Measurements from ENCODE around the gene SIX3.
A peak's percentile ranks its signal among the peaks of the same experiment; 100 is the strongest.

SIX3 gene

DNA sequence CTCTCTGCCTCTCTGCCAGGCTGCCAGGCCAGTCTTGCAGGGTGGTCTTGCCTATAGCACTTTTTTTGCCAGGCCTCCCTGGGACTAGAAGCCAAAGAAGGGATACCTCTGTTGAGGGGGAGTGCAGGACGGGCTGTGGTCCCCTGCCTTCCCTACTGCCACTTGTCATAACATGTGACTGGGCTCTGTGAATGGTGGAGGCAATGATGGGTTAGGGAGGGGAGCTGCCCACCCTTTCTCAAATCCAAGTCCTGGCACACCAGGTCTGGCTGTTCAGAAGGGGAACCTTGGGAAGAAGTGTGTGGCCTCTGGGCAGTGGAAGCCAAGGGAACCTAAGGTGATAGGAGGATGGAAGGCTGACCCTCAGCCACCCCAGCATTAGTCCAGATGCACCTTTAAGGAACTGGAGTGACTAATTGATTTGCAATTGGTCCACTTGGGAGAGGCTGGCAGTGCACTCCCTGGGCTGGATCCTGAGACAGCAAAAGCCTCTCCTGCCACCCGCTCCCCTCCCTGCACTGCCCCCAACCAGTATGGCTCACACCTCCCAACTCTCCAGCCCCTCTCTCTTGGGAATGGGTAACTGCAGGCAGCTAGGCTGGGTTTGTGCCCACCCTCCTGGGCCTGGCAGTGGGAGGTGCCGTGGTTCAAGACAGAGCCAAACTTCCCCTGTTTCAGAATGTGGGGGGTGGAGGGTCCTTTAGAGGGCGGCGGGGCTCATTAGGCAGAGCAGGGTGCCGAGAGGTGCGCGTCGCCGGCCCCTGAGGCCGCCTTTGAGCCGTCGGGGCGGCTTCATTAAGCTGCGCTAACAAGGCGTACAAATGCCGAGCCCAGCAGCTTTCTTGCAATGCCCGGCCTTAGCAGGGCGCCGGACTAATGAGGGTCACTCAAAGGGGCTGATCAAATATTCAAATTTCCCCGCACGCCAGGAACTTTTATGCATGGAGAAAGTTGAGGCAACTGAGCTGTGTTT is 4.5 kb upstream of the SIX3 start:
- H3K4me1 ChIP-seq (ENCODE audit: control insufficient read depth in 2 of 2, insufficient read depth in 1 of 2, low read depth in 1 of 2, low read length in 2 of 2): peaks cover 28 to 33% of the 10 kb centered on the region in 2 donors
- WGBS, 2 donors (ENCODE audit: extremely low coverage in 2 of 2, insufficient read length in 2 of 2, insufficient replicate concordance in 1 of 2): no CpG with 5 or more reads among the region's 22 CpGs
- peak overlapping the region; percentile 95 for H3K4me2 ChIP-seq (ENCODE audit: insufficient read depth, low read length, poor library complexity, severe bottlenecking)
- peaks cover 0 to 100% (median 0%) of the 10 kb centered on the region in 3 experiments for H3K27me3 ChIP-seq (ENCODE audit: control insufficient read depth in 3 of 3, insufficient read depth in 3 of 3, low read depth in 1 of 3, low read length in 3 of 3)
- DNase-seq (ENCODE audit: low spot score): no peak
- peak overlapping the region; percentile 74 for H3K9ac ChIP-seq (ENCODE audit: low read depth, low read length, poor library complexity)
- no peak overlapping the region for H3K4ac ChIP-seq (ENCODE audit: low read length)
- H3K27ac ChIP-seq (replicated peaks; ENCODE audit: low read length): peak overlapping the region; percentile 99
- peak overlapping the region; percentile 67 for H2AFZ ChIP-seq (ENCODE audit: low read length)
- peak overlapping the region; percentile 8 for H2BK5ac ChIP-seq (ENCODE audit: low read length)
- H3K9me3 ChIP-seq (replicated peaks in 1 of 2; ENCODE audit: control insufficient read depth in 2 of 2, insufficient read depth in 1 of 2, low read depth in 1 of 2, low read length in 2 of 2): no peaks in the 10 kb centered on the region
- H3K14ac ChIP-seq (ENCODE audit: low read length): no peak overlapping the region
- H3K36me3 ChIP-seq (replicated peaks in 1 of 2; ENCODE audit: control insufficient read depth in 2 of 2, insufficient read depth in 2 of 2, low read length in 2 of 2): no peaks in the 10 kb centered on the region
- no peak overlapping the region for H2BK120ac ChIP-seq (ENCODE audit: low read depth, low read length)
- peak overlapping the region; percentile 6 for H2BK15ac ChIP-seq (ENCODE audit: low read length)
- H2BK12ac ChIP-seq (ENCODE audit: low read length): no peak overlapping the region
- peaks cover 11% of the 10 kb centered on the region for H3K79me1 ChIP-seq (ENCODE audit: low read depth, low read length)
- no peak overlapping the region for H4K8ac ChIP-seq (ENCODE audit: low read depth, low read length)
- H3K18ac ChIP-seq (ENCODE audit: low read length): peak overlapping the region; percentile 86
- peak overlapping the region; percentile 10 for H2AK5ac ChIP-seq (ENCODE audit: low read depth, low read length)
- H4K91ac ChIP-seq (ENCODE audit: low read depth, low read length, poor library complexity): no peak overlapping the region
- H3K4me3 ChIP-seq (ENCODE audit: low read length in 2 of 2): peak overlapping the region in 1 of 2 donors; percentile 69
- H3K23ac ChIP-seq (ENCODE audit: low read depth, low read length, poor library complexity): peak overlapping the region; percentile 76

GRCh38 chr2:44937688-44938240 is 3.7 kb upstream of the SIX3 start:
- Histone ChIP-seq H2BK15ac (ENCODE audit: low read length) (peak overlapping the region; percentile 88), H2AK5ac (ENCODE audit: low read depth, low read length) (peak overlapping the region; percentile 88), H3K14ac (ENCODE audit: low read length) (no peak overlapping the region), H4K91ac (ENCODE audit: low read depth, low read length, poor library complexity) (no peak overlapping the region), H2BK12ac (ENCODE audit: low read length) (no peak overlapping the region), H3K27ac (replicated peaks; ENCODE audit: low read length) (peak overlapping the region; percentile 99), H3K4me1 (ENCODE audit: control insufficient read depth in 2 of 2, insufficient read depth in 1 of 2, low read depth in 1 of 2, low read length in 2 of 2) (peaks cover 28 to 29% of the 10 kb centered on the region in 2 donors), H2AFZ (ENCODE audit: low read length) (peak overlapping the region; percentile 85), H2BK120ac (ENCODE audit: low read depth, low read length) (peak overlapping the region; percentile 97), H3K4me3 (ENCODE audit: low read length in 2 of 2) (peak overlapping the region; percentile 8 to 88), H3K36me3 (replicated peaks in 1 of 2; ENCODE audit: control insufficient read depth in 2 of 2, insufficient read depth in 2 of 2, low read length in 2 of 2) (no peaks in the 10 kb centered on the region), H3K79me1 (ENCODE audit: low read depth, low read length) (peaks cover 14% of the 10 kb centered on the region), H4K8ac (ENCODE audit: low read depth, low read length) (no peak overlapping the region), H3K9me3 (replicated peaks in 1 of 2; ENCODE audit: control insufficient read depth in 2 of 2, insufficient read depth in 1 of 2, low read depth in 1 of 2, low read length in 2 of 2) (no peaks in the 10 kb centered on the region), H3K4ac (ENCODE audit: low read length) (no peak overlapping the region), H3K27me3 (ENCODE audit: control insufficient read depth in 3 of 3, insufficient read depth in 3 of 3, low read depth in 1 of 3, low read length in 3 of 3) (peaks cover 0 to 99% (median 0%) of the 10 kb centered on the region in 3 experiments), H2BK5ac (ENCODE audit: low read length) (peak overlapping the region; percentile 100), H3K4me2 (ENCODE audit: insufficient read depth, low read length, poor library complexity, severe bottlenecking) (peak overlapping the region; percentile 95), H3K18ac (ENCODE audit: low read length) (peak overlapping the region; percentile 97), H3K23ac (ENCODE audit: low read depth, low read length, poor library complexity) (no peak overlapping the region), H3K9ac (ENCODE audit: low read depth, low read length, poor library complexity) (peak overlapping the region; percentile 97)
- no CpG with 5 or more reads among the region's 35 CpGs for whole genome bisulfite sequencing, 2 donors (ENCODE audit: extremely low coverage in 2 of 2, insufficient read length in 2 of 2, insufficient replicate concordance in 1 of 2)
- DNase-seq (ENCODE audit: low spot score): peak; percentile 86

DNA sequence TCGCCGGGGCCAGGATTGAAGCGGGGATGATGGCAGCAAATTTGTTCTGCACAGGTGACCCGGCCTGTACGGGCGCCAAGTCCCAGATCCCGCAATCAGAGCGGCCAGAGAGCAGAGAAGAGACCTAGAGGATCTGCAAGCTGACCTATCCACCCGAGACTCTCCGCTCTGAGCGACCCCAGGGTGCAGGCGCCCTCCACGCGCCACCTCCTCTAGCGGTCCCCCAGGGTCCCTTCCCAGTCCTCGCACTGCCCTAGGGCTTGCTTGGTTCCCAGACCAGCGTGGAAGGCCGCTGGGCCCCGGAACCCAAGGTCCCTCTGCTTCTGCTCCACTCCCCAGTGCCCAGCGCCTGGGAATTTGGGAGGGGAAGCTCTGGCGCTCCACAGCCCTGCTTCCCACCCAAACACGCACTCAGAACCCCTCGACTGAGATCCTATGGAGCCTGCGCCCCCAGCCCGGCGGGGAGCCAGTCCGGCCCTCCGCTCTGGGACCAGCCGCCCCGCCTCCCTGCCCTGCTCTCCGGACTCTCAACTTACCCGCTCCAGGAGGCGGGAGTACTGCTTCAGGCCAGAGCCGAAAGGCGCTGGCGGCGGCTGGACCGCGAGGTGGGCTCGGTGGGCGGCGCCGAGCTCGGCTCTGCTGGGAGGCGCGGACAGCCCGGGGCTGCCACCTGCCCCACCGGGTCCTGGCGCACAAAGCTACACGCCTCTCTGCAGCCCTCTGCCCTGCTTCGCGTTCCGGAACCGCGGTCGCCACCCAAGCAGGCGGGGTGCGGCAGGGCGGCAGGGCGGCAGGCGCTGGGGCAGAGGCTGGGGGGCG is 3.0 kb upstream of the SIX3 start:
- Histone ChIP-seq H2BK120ac (ENCODE audit: low read depth, low read length) (peak overlapping the region; percentile 97), H3K27ac (replicated peaks; ENCODE audit: low read length) (peak overlapping the region; percentile 99)
- WGBS, 2 donors (ENCODE audit: extremely low coverage in 2 of 2, insufficient read length in 2 of 2, insufficient replicate concordance in 1 of 2): no CpG with 5 or more reads among the region's 62 CpGs

More for the DNA sequence above, 3.0 kb upstream of the SIX3 start:
- Histone ChIP-seq H4K91ac (ENCODE audit: low read depth, low read length, poor library complexity) (peak overlapping the region; percentile 89), H3K36me3 (replicated peaks in 1 of 2; ENCODE audit: control insufficient read depth in 2 of 2, insufficient read depth in 2 of 2, low read length in 2 of 2) (peaks cover 0 to 2% of the 10 kb centered on the region in 2 donors), H2AK5ac (ENCODE audit: low read depth, low read length) (peak overlapping the region; percentile 88), H3K27me3 (ENCODE audit: control insufficient read depth in 3 of 3, insufficient read depth in 3 of 3, low read depth in 1 of 3, low read length in 3 of 3) (peaks cover 0 to 99% (median 0%) of the 10 kb centered on the region in 3 experiments), H3K14ac (ENCODE audit: low read length) (peak overlapping the region; percentile 72), H2AFZ (ENCODE audit: low read length) (peak overlapping the region; percentile 85), H3K4me1 (ENCODE audit: control insufficient read depth in 2 of 2, insufficient read depth in 1 of 2, low read depth in 1 of 2, low read length in 2 of 2) (peaks cover 21 to 31% of the 10 kb centered on the region in 2 donors), H3K9me3 (replicated peaks in 1 of 2; ENCODE audit: control insufficient read depth in 2 of 2, insufficient read depth in 1 of 2, low read depth in 1 of 2, low read length in 2 of 2) (peaks cover 0 to 5% of the 10 kb centered on the region in 2 donors), H4K8ac (ENCODE audit: low read depth, low read length) (peak overlapping the region; percentile 55), H3K79me1 (ENCODE audit: low read depth, low read length) (peaks cover 7% of the 10 kb centered on the region), H2BK12ac (ENCODE audit: low read length) (peak overlapping the region; percentile 92), H2BK15ac (ENCODE audit: low read length) (peak overlapping the region; percentile 88), H2BK5ac (ENCODE audit: low read length) (peak overlapping the region; percentile 100), H3K4me2 (ENCODE audit: insufficient read depth, low read length, poor library complexity, severe bottlenecking) (peak overlapping the region; percentile 95), H3K9ac (ENCODE audit: low read depth, low read length, poor library complexity) (peak overlapping the region; percentile 97), H3K23ac (ENCODE audit: low read depth, low read length, poor library complexity) (peak overlapping the region; percentile 86), H3K4me3 (ENCODE audit: low read length in 2 of 2) (peak overlapping the region; percentile 20 to 88), H3K4ac (ENCODE audit: low read length) (peak overlapping the region; percentile 99), H3K18ac (ENCODE audit: low read length) (peak overlapping the region; percentile 97)
- DNase-seq (ENCODE audit: low spot score): no peak

All from neuronal stem cell (in vitro differentiated cells).